HCT116 (cell line): ENCODE measurements around the gene C1orf159. TPM values are rescaled to one million over a fixed set of nuclear protein-coding genes. Genes with fewer than 3 reads are reported as not detected.
A peak's percentile ranks its signal among the peaks of the same experiment; 100 is the strongest.

Source experiments
- ATAC-seq: fragments of 200-7000 bp; cut with Tn5 transposase; 2 replicates; pipeline ENCODE4 v1.9.1; 2020; ENCODE audit warnings: mild to moderate bottlenecking, moderate library complexity
- BruUV-seq: library from RNA; stranded (reverse); fragments of 400-500 nt; replicated peaks from 2 replicates; lab custom pipeline; 2021; lab: Mats Ljungman, UMichigan
- CTCF ChIA-PET: fragments of 300-600 bp; sonication (Branson Sonifier 250); formaldehyde crosslinking; loops from one replicate; lab custom pipeline; 2021; ENCODE audit warnings: antibody characterized with exemption; lab: Charles Lee
- POLR2A ChIA-PET: fragments of 300-600, 350-600 bp; sonication (Branson Sonifier 250); formaldehyde crosslinking; loops from one replicate; lab custom pipeline; 2021; ENCODE audit warnings: antibody characterized with exemption; lab: Charles Lee
- RAD21 ChIA-PET, 2 experiments: fragments of 300-600 bp; sonication (Branson Sonifier 250); formaldehyde crosslinking; loops; one replicate each; lab custom pipeline; 2023; ENCODE audit warnings: low total read pairs in 2 of 2; ENCODE audit not compliant: uncharacterized antibody in 2 of 2, unreplicated experiment in 2 of 2, low non-redundant PET in 1 of 2; lab: Charles Lee
- DNase-seq: peaks from one replicate; pipeline ENCODE4 v3.0.0-alpha.2; 2010; ENCODE audit warnings: low read depth, low spot score
- H2AFZ ChIP-seq: fragments of 200-600 bp; shearing (Covaris generic), sonication (generic); 2 replicates; pipeline ENCODE4 v1.6.1; 2017; ENCODE audit warnings: low read depth, mixed run types, mixed read lengths, antibody characterized with exemption, low read length; ENCODE audit not compliant: poor library complexity, severe bottlenecking
- H3K27ac ChIP-seq: 2 replicates; pipeline ENCODE4 v1.5.1; 2012; ENCODE audit warnings: low read depth, low read length
- H3K27me3 ChIP-seq: fragments of 200-600 bp; sonication (generic); 2 replicates; pipeline ENCODE4 v1.6.1; 2016; ENCODE audit warnings: mixed run types, low read length, mixed read lengths; ENCODE audit not compliant: insufficient read depth
- H3K36me3 ChIP-seq, 2 experiments: fragments of 200-500 bp in 1 of 2; fragments of 200-600 bp in 1 of 2; sonication (Bioruptor generic) in 1 of 2; sonication (generic) in 1 of 2; 2 replicates each; pipeline versions ENCODE4 v1.5.1 to v1.6.1; 2014 to 2016; ENCODE audit warnings: low read length in 2 of 2, inconsistent platforms in 1 of 2, mixed read lengths in 1 of 2, mixed run types in 1 of 2; ENCODE audit not compliant: insufficient read depth in 2 of 2, control insufficient read depth in 1 of 2
- H3K4me1 ChIP-seq, 2 experiments: fragments of 200-600 bp in 1 of 2; sonication (generic) in 1 of 2; 2 replicates each; pipeline versions ENCODE4 v1.5.1 to v1.6.1; 2012 to 2017; ENCODE audit warnings: low read length in 2 of 2, inconsistent platforms in 1 of 2, mild to moderate bottlenecking in 1 of 2, mixed read lengths in 1 of 2, mixed run types in 1 of 2, moderate library complexity in 1 of 2; ENCODE audit not compliant: insufficient read depth in 2 of 2, control insufficient read depth in 1 of 2
- H3K4me2 ChIP-seq: fragments of 200-600 bp; sonication (generic); 2 replicates; pipeline ENCODE4 v1.6.1; 2017; ENCODE audit warnings: mixed run types, low read length, mixed read lengths
- H3K4me3 ChIP-seq, 2 experiments: fragments of 200-600 bp in 1 of 2; sonication (generic) in 1 of 2; replicated peaks in 1 of 2; 2 replicates each; pipeline ENCODE4 v1.5.1; 2011 to 2016; ENCODE audit warnings: low read length in 2 of 2, control low read depth in 1 of 2, low read depth in 1 of 2, mild to moderate bottlenecking in 1 of 2, mixed read lengths in 1 of 2, mixed run types in 1 of 2
- H3K79me2 ChIP-seq: fragments of 200-600 bp; sonication (generic); 2 replicates; pipeline ENCODE4 v1.6.1; 2017; ENCODE audit warnings: mild to moderate bottlenecking, mixed run types, low read length, moderate library complexity, mixed read lengths; ENCODE audit not compliant: insufficient read depth
- H3K9ac ChIP-seq: fragments of 200-600 bp; sonication (generic); 2 replicates; pipeline ENCODE4 v1.6.1; 2016; ENCODE audit warnings: low read length, mixed read lengths
- H3K9me2 ChIP-seq: fragments of 200-600 bp; sonication (generic), shearing (Covaris generic); 2 replicates; pipeline ENCODE4 v1.6.1; 2017; ENCODE audit warnings: mixed run types, mild to moderate bottlenecking, moderate library complexity; ENCODE audit not compliant: insufficient read depth
- H3K9me3 ChIP-seq, 2 experiments: fragments of 200-500 bp in 1 of 2; fragments of 200-600 bp in 1 of 2; sonication (Bioruptor generic) in 1 of 2; sonication (generic) in 1 of 2; 2 replicates each; pipeline ENCODE4 v1.6.1; 2014 to 2017; ENCODE audit warnings: low read length in 2 of 2, mixed read lengths in 2 of 2, inconsistent platforms in 1 of 2, low read depth in 1 of 2, mild to moderate bottlenecking in 1 of 2, mixed run types in 1 of 2, moderate library complexity in 1 of 2; ENCODE audit not compliant: control insufficient read depth in 1 of 2, insufficient read depth in 1 of 2
- H4K20me1 ChIP-seq: fragments of 200-600 bp; sonication (generic), shearing (Covaris generic); 2 replicates; pipeline ENCODE4 v1.6.1; 2017; ENCODE audit warnings: mixed run types, mild to moderate bottlenecking, moderate library complexity; ENCODE audit not compliant: insufficient read depth
- POLR2A ChIP-seq: IDR thresholded peaks from 2 replicates; pipeline ENCODE4 v1.7.0; 2011; ENCODE audit warnings: borderline replicate concordance; ENCODE audit not compliant: insufficient read depth, insufficient read length; ENCODE audit errors: extremely low read depth
- POLR2AphosphoS5 ChIP-seq: IDR thresholded peaks from 2 replicates; pipeline ENCODE4 v1.6.1; 2011; ENCODE audit warnings: mild to moderate bottlenecking, low read depth, low read length, moderate library complexity
- SRF ChIP-seq: IDR thresholded peaks from 2 replicates; pipeline ENCODE4 v1.6.1; 2012; ENCODE audit warnings: low read depth
- ZBTB33 ChIP-seq: IDR thresholded peaks from 2 replicates; pipeline ENCODE4 v1.6.1; 2011; ENCODE audit warnings: mild to moderate bottlenecking, low read length, moderate library complexity; ENCODE audit not compliant: insufficient replicate concordance; ENCODE audit errors: extremely low read depth
- ZFX ChIP-seq: fragments of 450-650 bp; IDR thresholded peaks from 2 replicates; pipeline ENCODE4 v1.6.1; 2017
- ZNF274 ChIP-seq: fragments of 200-500 bp; sonication (Bioruptor generic); IDR thresholded peaks from 2 replicates; pipeline ENCODE4 v1.6.1; 2014; ENCODE audit warnings: mild to moderate bottlenecking, low read depth, low read length, inconsistent platforms
- intact Hi-C: fragments of 100-400 bp; cut with micrococcal nuclease; formaldehyde crosslinking; loops from 2 replicates; pipeline ENCODE4 v1.10.0; 2022
- total RNA-seq: library from RNA; stranded (reverse); gene quantifications from one replicate; pipeline ENCODE4 v1.2.1, GENCODE V29; 2021; ENCODE audit not compliant: unreplicated experiment

C1orf159 gene
- total RNA-seq, 1 experiment from 2014 or later, result 22.7 TPM

- DNase-seq (no peak), ATAC-seq (0 out of 2 replicates have a peak, but pooled peaks have one; percentile 1)
- Histone ChIP-seq H3K27me3 (no peaks in the 10 kb centered on the region), H3K4me2 (peak overlapping the region; percentile 98), H2AFZ (no peak overlapping the region), H3K9me3 (no peaks in the 10 kb centered on the region), H3K79me2 (peaks cover 3% of the 10 kb centered on the region; the same call in 1 of the 2 replicates), H3K4me1 (peaks cover 37 to 52% of the 10 kb centered on the region in 2 experiments), H3K4me3 (peak overlapping the region in 1 of 2 experiments; percentile 70; a peak in 1 of 4 replicates), H4K20me1 (no peaks in the 10 kb centered on the region), H3K27ac (peak overlapping the region; percentile 91; the same call in 1 of the 2 replicates), H3K9ac (peak overlapping the region; percentile 82; the same call in 1 of the 2 replicates), H3K36me3 (no peaks in the 10 kb centered on the region), H3K9me2 (no peaks in the 10 kb centered on the region)
- intact Hi-C loops, result loop anchor here (5.0 kb wide), 1 partner anchor 273 kb away; the partner anchor contains the start of gene DVL1
- ChIA-PET POLR2A (interaction anchor here (0.7 to 1.3 kb wide), 11 partner anchors 11 to 230 kb away, joined by 3 to 11 read pairs (median 3); partner anchors contain the start of genes AGRN and ISG15), RAD21 (no interaction called here), CTCF (no interaction called here)
- no TSS peak for BruUV-seq
- no peak for TF ChIP-seq POLR2A
- no peak for TF ChIP-seq POLR2AphosphoS5
- no peak for TF ChIP-seq ZBTB33
- no peak for TF ChIP-seq ZNF274
- no peak for TF ChIP-seq ZFX
- no peak for TF ChIP-seq SRF
Measured at GRCh38 chr1:1074631-1075147, 41.2 kb downstream of the C1orf159 start.
